Liver (tissue), 3 donors: Measurements from ENCODE around the gene CLBA1.

Experiments
- CTCF ChIP-seq: fragments of 150-350 bp; IDR thresholded peaks from 2 replicates; pipeline ENCODE4 v1.5.1; 2017; ENCODE audit warnings: improper control_type of control experiment, low read depth, low read length; ENCODE audit not compliant: missing input control
- FOXA1 ChIP-seq: IDR thresholded peaks from 2 replicates; pipeline ENCODE4 v1.6.1; 2016; ENCODE audit warnings: antibody characterized with exemption
- JUND ChIP-seq, 2 donors: IDR thresholded peaks; 2 replicates each; pipeline ENCODE4 v1.6.1; 2016; ENCODE audit warnings: antibody characterized with exemption in 2 of 2
- MAX ChIP-seq: IDR thresholded peaks from 2 replicates; pipeline ENCODE4 v1.6.1; 2016; ENCODE audit warnings: antibody characterized with exemption
- RAD21 ChIP-seq, 2 donors: IDR thresholded peaks; 2 replicates each; pipeline ENCODE4 v1.6.1; 2016; ENCODE audit warnings: antibody characterized with exemption in 2 of 2, mild to moderate bottlenecking in 2 of 2
- REST ChIP-seq: IDR thresholded peaks from 2 replicates; pipeline ENCODE4 v1.6.1; 2016; ENCODE audit warnings: antibody characterized with exemption, mild to moderate bottlenecking
- SP1 ChIP-seq: IDR thresholded peaks from 2 replicates; pipeline ENCODE4 v1.6.1; 2018; ENCODE audit warnings: antibody characterized with exemption, mild to moderate bottlenecking
- TAF1 ChIP-seq: conservative IDR thresholded peaks from 2 replicates; pipeline ENCODE4 v1.6.1; 2016; ENCODE audit warnings: antibody characterized with exemption, mild to moderate bottlenecking
- YY1 ChIP-seq: IDR thresholded peaks from 2 replicates; pipeline ENCODE4 v1.6.1; 2016; ENCODE audit warnings: antibody characterized with exemption, mild to moderate bottlenecking
- donor health status: healthy.
- donor health status: healthy.

- TF ChIP-seq CTCF (no peak), REST (no peak), RAD21 (IDR thresholded peaks at IDR 0.05) (no peak), SP1 (no peak), MAX (no peak), JUND (IDR thresholded peaks at IDR 0.05) (no peak), FOXA1 (no peak), TAF1 (no peak), YY1 (no peak)
Observed at GRCh38 chr14:104999361-104999760, 13.8 kb downstream of the CLBA1 start.
